GM23248 (cell line): Measurements from ENCODE around the gene EEF1A2.

Experiments used
- EZH2 ChIP-seq: fragments of 200-600 bp; sonication (generic); IDR thresholded peaks from 2 replicates; pipeline ENCODE4 v1.6.1; 2018; ENCODE audit warnings: antibody characterized with exemption, mild to moderate bottlenecking; ENCODE audit not compliant: insufficient read depth, poor library complexity, severe bottlenecking
- EZH2phosphoT487 ChIP-seq: fragments of 200-600 bp; sonication (generic); IDR thresholded peaks from 2 replicates; pipeline ENCODE4 v1.6.1; 2018; ENCODE audit warnings: antibody characterized with exemption, moderate library complexity, mild to moderate bottlenecking, low read depth; ENCODE audit not compliant: insufficient read depth

- TF ChIP-seq EZH2 (no peak), EZH2phosphoT487 (no peak)
Measured at GRCh38 chr20:63448031-63448430, 50.9 kb downstream of the EEF1A2 start.
